ENCODE results near the gene CELSR1. TPM values are rescaled to one million over a fixed set of nuclear protein-coding genes. Genes with fewer than 3 reads are reported as not detected.
A peak's percentile ranks its signal among the peaks of the same experiment; 100 is the strongest.

CELSR1 gene
- total and polyA plus RNA-seq, 12 donors: 0.11 to 4.3 (median 1.9) TPM

- TF ChIP-seq POLR2A (IDR thresholded peaks at IDR 0.05): no peak
- TF ChIP-seq, protein P1, sequence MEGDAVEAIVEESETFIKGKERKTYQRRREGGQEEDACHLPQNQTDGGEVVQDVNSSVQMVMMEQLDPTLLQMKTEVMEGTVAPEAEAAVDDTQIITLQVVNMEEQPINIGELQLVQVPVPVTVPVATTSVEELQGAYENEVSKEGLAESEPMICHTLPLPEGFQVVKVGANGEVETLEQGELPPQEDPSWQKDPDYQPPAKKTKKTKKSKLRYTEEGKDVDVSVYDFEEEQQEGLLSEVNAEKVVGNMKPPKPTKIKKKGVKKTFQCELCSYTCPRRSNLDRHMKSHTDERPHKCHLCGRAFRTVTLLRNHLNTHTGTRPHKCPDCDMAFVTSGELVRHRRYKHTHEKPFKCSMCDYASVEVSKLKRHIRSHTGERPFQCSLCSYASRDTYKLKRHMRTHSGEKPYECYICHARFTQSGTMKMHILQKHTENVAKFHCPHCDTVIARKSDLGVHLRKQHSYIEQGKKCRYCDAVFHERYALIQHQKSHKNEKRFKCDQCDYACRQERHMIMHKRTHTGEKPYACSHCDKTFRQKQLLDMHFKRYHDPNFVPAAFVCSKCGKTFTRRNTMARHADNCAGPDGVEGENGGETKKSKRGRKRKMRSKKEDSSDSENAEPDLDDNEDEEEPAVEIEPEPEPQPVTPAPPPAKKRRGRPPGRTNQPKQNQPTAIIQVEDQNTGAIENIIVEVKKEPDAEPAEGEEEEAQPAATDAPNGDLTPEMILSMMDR (IDR thresholded peaks at IDR 0.05): peak; percentile 50 to 69 (median 63)
- H3K9me3 ChIP-seq (replicated peaks in 1 of 3): no peaks in the 10 kb centered on the region
- WGBS, 4 donors: 48 to 53% (median 50%) methylated on average over 6 to 22 of the region's 22 CpGs
- H3K27ac ChIP-seq: no peak overlapping the region
- H3K27me3 ChIP-seq: no peaks in the 10 kb centered on the region
- intact Hi-C loops (cut with DNase I): loop anchor here (5.0 to 10.0 kb wide), 2 partner anchors 187 to 309 kb away; no protein-coding TSS in a partner anchor
- DNase-seq: peak; percentile 55 to 81 (median 66)
- no peak overlapping the region for H3K4me3 ChIP-seq
- peaks cover 0 to 61% of the 10 kb centered on the region in 2 donors for H3K36me3 ChIP-seq (replicated peaks in 1 of 2)
- peaks cover 0 to 18% of the 10 kb centered on the region in 2 donors for H3K4me1 ChIP-seq (replicated peaks in 1 of 2)
Observed at GRCh38 chr22:46355369-46355995, 181.9 kb downstream of the CELSR1 start.

DNA sequence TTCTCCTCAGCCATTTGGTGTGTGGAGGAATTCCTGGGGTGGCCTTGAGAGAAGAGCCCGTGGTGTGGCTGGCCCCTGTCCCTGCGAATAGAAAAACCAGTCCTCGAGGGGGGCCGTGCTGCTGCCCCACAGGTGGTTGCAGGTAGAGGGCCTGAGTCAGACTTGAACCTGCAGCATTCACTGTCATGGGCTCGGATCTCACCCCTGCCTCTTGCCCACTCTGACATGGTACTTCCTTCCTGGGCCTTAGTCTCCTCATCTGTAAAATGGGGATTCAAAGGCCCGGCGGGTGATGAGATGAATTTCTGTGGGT, 182.5 kb downstream of the CELSR1 start:
- peaks cover 0 to 21% of the 10 kb centered on the region in 2 donors for H3K4me1 ChIP-seq (replicated peaks in 1 of 2)
- H3K27me3 ChIP-seq: no peaks in the 10 kb centered on the region
- DNase-seq: no peak
- TF ChIP-seq, protein P1 (IDR thresholded peaks at IDR 0.05): no peak
- TF ChIP-seq POLR2A (IDR thresholded peaks at IDR 0.05): no peak
- H3K36me3 ChIP-seq (replicated peaks in 1 of 2): peaks cover 0 to 66% of the 10 kb centered on the region in 2 donors
- no peaks in the 10 kb centered on the region for H3K9me3 ChIP-seq (replicated peaks in 1 of 3)
- WGBS, 4 donors: 61 to 80% (median 63%) methylated on average over 5 to 7 of the region's 7 CpGs
- intact Hi-C loops (cut with DNase I): loop anchor here (5.0 to 10.0 kb wide), 2 partner anchors 187 to 310 kb away; no protein-coding TSS in a partner anchor
- H3K27ac ChIP-seq: no peak overlapping the region
- H3K4me3 ChIP-seq: no peak overlapping the region

- intact Hi-C loops (cut with DNase I): loop anchor here in 1 of 2 donors (10.0 kb wide), 1 partner anchor 310 kb away; no protein-coding TSS in a partner anchor
- H3K9me3 ChIP-seq (replicated peaks in 1 of 3): no peaks in the 10 kb centered on the region
- WGBS, 4 donors: 75 to 86% (median 82%) methylated on average over 11 to 21 of the region's 21 CpGs
- peak overlapping the region in 2 of 5 donors; percentile 87 to 91 for H3K27ac ChIP-seq
- peaks cover 0 to 24% of the 10 kb centered on the region in 2 donors for H3K4me1 ChIP-seq (replicated peaks in 1 of 2)
- peaks cover 0 to 70% of the 10 kb centered on the region in 2 donors for H3K36me3 ChIP-seq (replicated peaks in 1 of 2)
- TF ChIP-seq, protein P1 (IDR thresholded peaks at IDR 0.05): no peak
- TF ChIP-seq POLR2A (IDR thresholded peaks at IDR 0.05): no peak
- no peaks in the 10 kb centered on the region for H3K27me3 ChIP-seq
- DNase-seq: peak in 1 of 7 donors; percentile 46
- no peak overlapping the region for H3K4me3 ChIP-seq
Observed at GRCh38 chr22:46354176-46354992, 183.0 kb downstream of the CELSR1 start.

DNA sequence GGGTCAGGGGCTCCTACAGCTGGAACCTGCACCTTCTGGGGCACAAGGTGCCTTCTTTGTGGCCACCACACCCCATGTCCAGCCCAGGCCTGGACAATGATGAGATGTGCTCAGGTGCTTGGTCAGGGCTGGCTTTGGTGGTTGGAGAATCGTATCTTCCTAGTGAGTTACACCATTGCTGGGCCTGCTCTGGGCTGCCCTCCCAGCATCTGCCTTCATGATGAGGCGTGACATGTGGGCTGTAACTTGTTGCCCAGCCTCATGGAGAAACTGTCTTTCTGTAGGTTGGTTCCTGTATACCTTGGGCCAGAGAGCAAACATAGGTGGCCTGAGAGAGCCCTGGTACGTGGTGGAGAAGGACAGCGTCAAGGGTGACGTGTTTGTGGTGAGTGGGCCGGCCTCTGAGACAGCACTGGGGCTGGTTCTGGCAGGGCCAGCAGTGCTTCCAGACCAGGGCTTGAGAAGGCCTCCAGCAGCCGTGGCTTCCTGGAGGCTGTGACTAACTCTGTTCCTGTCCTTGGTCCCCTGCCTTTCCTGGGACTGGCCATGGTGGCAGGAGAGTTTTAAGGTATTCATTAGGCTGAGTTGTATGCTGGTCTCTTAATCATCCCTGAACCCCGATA, 183.8 kb downstream of the CELSR1 start:
- TF ChIP-seq, protein P1 (IDR thresholded peaks at IDR 0.05): no peak
- TF ChIP-seq POLR2A (IDR thresholded peaks at IDR 0.05): no peak
- H3K4me1 ChIP-seq (replicated peaks in 1 of 2): peaks cover 0 to 24% of the 10 kb centered on the region in 2 donors
- no peak overlapping the region for H3K4me3 ChIP-seq
- peaks cover 0 to 78% of the 10 kb centered on the region in 2 donors for H3K36me3 ChIP-seq (replicated peaks in 1 of 2)
- H3K27ac ChIP-seq: peak overlapping the region in 3 of 5 donors; percentile 40 to 91 (median 87)
- H3K27me3 ChIP-seq: no peaks in the 10 kb centered on the region
- intact Hi-C loops (cut with DNase I): loop anchor here in 1 of 2 donors (10.0 kb wide), 1 partner anchor 311 kb away; no protein-coding TSS in a partner anchor
- 58 to 84% (median 67%) methylated on average over 2 to 8 of the region's 8 CpGs for WGBS, 4 donors
- no peaks in the 10 kb centered on the region for H3K9me3 ChIP-seq (replicated peaks in 1 of 3)
- peak in 5 of 7 donors; percentile 61 to 82 (median 80) for DNase-seq

Data from adrenal gland (tissue), 12 donors.